Fibroblast of pulmonary artery (primary cell): ENCODE measurements around the gene SCN3A.

ENCODE experiments used
- DNase-seq: peaks from one replicate; pipeline ENCODE4 v3.0.0-alpha.2; 2010; ENCODE audit warnings: low read depth
- H3K4me3 ChIP-seq: replicated peaks from 2 replicates; pipeline ENCODE4 v1.5.1; 2011; ENCODE audit warnings: low read depth, mild to moderate bottlenecking, control low read depth, low read length, moderate library complexity
- CTCF ChIP-seq: IDR thresholded peaks from 2 replicates; pipeline ENCODE4 v1.5.1; 2011; ENCODE audit warnings: mild to moderate bottlenecking, control low read depth, low read length, inconsistent platforms; ENCODE audit errors: missing control alignments

The SCN3A gene

GRCh38 chr2:165064743-165065142 is 139.1 kb downstream of the SCN3A start:
- H3K4me3 ChIP-seq = no peak overlapping the region
- DNase-seq = no peak
- no peak for TF ChIP-seq CTCF

- DNase-seq = no peak
- H3K4me3 ChIP-seq = no peak overlapping the region
- TF ChIP-seq CTCF = no peak
Measured at GRCh38 chr2:165060411-165060810, 143.4 kb downstream of the SCN3A start.

- no peak for DNase-seq
- no peak for TF ChIP-seq CTCF
- H3K4me3 ChIP-seq = no peak overlapping the region
Measured at GRCh38 chr2:165058476-165059265, 145.2 kb downstream of the SCN3A start.

- no peak overlapping the region for H3K4me3 ChIP-seq
- no peak for DNase-seq
- no peak for TF ChIP-seq CTCF
Measured at GRCh38 chr2:165057931-165058330, 145.9 kb downstream of the SCN3A start.

- no peak for DNase-seq
- no peak for TF ChIP-seq CTCF
- no peak overlapping the region for H3K4me3 ChIP-seq
Measured at GRCh38 chr2:165057308-165057707, 146.5 kb downstream of the SCN3A start.

GRCh38 chr2:165056564-165056963 is 147.3 kb downstream of the SCN3A start:
- no peak for DNase-seq
- no peak for TF ChIP-seq CTCF
- H3K4me3 ChIP-seq = no peak overlapping the region

- TF ChIP-seq CTCF = no peak
- no peak overlapping the region for H3K4me3 ChIP-seq
Measured at GRCh38 chr2:165055082-165055851, 148.6 kb downstream of the SCN3A start.

More at GRCh38 chr2:165055082-165055851, 148.6 kb downstream of the SCN3A start:
- peak; percentile 5 for DNase-seq
